Esophagus muscularis mucosa (tissue), 4 donors: Measurements from ENCODE around the gene SRY.

Source experiments
- CTCF ChIP-seq, 3 experiments: fragments of 200-600 bp in 2 of 3; fragments of 450-650 bp in 1 of 3; sonication (generic) in 2 of 3; IDR thresholded peaks; one replicate each; pipeline ENCODE4 v1.5.1; 2017 to 2019; ENCODE audit warnings: antibody characterized with exemption in 3 of 3, mild to moderate bottlenecking in 2 of 3, moderate library complexity in 1 of 3
- EP300 ChIP-seq: sonication (generic); formaldehyde crosslinking; IDR thresholded peaks from one replicate; pipeline ENCODE4 v1.6.1; 2017; ENCODE audit warnings: antibody characterized with exemption
- POLR2A ChIP-seq: fragments of 450-650 bp; IDR thresholded peaks from one replicate; pipeline ENCODE4 v1.6.1; 2017; ENCODE audit warnings: antibody characterized with exemption, moderate library complexity, mild to moderate bottlenecking, low read depth

- TF ChIP-seq POLR2A (no peak), EP300 (no peak), CTCF (IDR thresholded peaks at IDR 0.05) (peak in 1 of 3 experiments; percentile 32)
Measured at GRCh38 chrY:2800246-2800645, 12.8 kb upstream of the SRY start.
